ENCODE data around the gene RAD51B.

DNA sequence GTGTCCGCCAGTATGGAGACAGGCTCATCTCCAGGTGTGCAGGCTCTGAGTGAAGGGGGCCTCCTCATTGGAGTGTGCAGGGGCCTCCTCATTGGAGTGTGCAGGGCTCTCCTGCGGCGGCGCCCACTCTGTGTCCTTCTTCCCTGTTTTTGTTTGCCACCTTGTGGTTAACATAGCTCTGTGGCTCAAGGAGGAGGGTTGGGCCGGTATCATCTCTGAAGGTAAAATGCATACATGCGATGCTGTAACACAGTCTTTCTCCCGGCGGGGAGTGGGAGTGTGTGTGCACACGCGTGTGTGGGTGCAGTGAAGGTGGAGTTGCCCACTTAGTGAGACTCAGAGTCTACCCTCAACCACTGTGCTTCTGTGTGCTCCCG, 543.9 kb downstream of the RAD51B start:
- no peak for TF ChIP-seq POLR2A (IDR thresholded peaks at IDR 0.05)
- TF ChIP-seq, protein P1, sequence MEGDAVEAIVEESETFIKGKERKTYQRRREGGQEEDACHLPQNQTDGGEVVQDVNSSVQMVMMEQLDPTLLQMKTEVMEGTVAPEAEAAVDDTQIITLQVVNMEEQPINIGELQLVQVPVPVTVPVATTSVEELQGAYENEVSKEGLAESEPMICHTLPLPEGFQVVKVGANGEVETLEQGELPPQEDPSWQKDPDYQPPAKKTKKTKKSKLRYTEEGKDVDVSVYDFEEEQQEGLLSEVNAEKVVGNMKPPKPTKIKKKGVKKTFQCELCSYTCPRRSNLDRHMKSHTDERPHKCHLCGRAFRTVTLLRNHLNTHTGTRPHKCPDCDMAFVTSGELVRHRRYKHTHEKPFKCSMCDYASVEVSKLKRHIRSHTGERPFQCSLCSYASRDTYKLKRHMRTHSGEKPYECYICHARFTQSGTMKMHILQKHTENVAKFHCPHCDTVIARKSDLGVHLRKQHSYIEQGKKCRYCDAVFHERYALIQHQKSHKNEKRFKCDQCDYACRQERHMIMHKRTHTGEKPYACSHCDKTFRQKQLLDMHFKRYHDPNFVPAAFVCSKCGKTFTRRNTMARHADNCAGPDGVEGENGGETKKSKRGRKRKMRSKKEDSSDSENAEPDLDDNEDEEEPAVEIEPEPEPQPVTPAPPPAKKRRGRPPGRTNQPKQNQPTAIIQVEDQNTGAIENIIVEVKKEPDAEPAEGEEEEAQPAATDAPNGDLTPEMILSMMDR (IDR thresholded peaks at IDR 0.05) = no peak

All from thyroid gland (tissue), 4 donors.